ENCODE data around the gene RASEF. TPM values are rescaled to one million over a fixed set of nuclear protein-coding genes. Genes with fewer than 3 reads are reported as not detected.

Gene RASEF
- total and polyA plus RNA-seq, 10 of the 15 experiments (the other 5 are each of a cell fraction or from before 2014, with no cell fraction given) = under 0.01 to 0.04 (median 0.01) TPM; not detected in 7

- CTCF ChIA-PET = interaction anchor here (0.5 kb wide), 1 partner anchor 59 kb away, joined by 5 read pairs; no protein-coding TSS in a partner anchor
- 2% methylated on average over 5 of the region's 5 CpGs for WGBS (ENCODE audit: insufficient coverage, insufficient replicate concordance, low lambda C conversion rate, missing lambda C conversion rate)
- Histone ChIP-seq H3K4me1 (ENCODE audit: control insufficient read depth, insufficient read depth, low read length) (no peaks in the 10 kb centered on the region), H3K27me3 (replicated peaks in 1 of 2; ENCODE audit: control insufficient read depth in 2 of 2, insufficient read depth in 2 of 2, low read length in 1 of 2) (no peaks in the 10 kb centered on the region), H3K27ac (ENCODE audit: control insufficient read depth, insufficient read depth) (no peak overlapping the region), H3K9me3 (replicated peaks; ENCODE audit: control insufficient read depth, insufficient read depth, low read length) (no peaks in the 10 kb centered on the region), H4K20me1 (ENCODE audit: control insufficient read depth, insufficient read depth) (no peaks in the 10 kb centered on the region), H3K4me2 (ENCODE audit: control insufficient read depth, insufficient read depth) (no peak overlapping the region), H3K9ac (ENCODE audit: control insufficient read depth, insufficient read depth, low read length) (no peak overlapping the region), H3K79me2 (ENCODE audit: control insufficient read depth, insufficient read depth, low read length) (no peaks in the 10 kb centered on the region), H3K4me3 (no peak overlapping the region), H3K36me3 (ENCODE audit: control insufficient read depth in 2 of 2, insufficient read depth in 2 of 2, low read length in 1 of 2) (no peaks in the 10 kb centered on the region), H2AFZ (ENCODE audit: control insufficient read depth, low read depth, low read length) (no peak overlapping the region)
- TF ChIP-seq REST (IDR thresholded peaks at IDR 0.05; ENCODE audit: low read depth, low read length) = no peak
- no peak for TF ChIP-seq YY1 (IDR thresholded peaks at IDR 0.05; ENCODE audit: low read depth, low read length)
- no peak for TF ChIP-seq ZNF207 (IDR thresholded peaks at IDR 0.05; ENCODE audit: borderline replicate concordance)
- TF ChIP-seq ATF2 (IDR thresholded peaks at IDR 0.05; ENCODE audit: low read length) = no peak
- RAD21 ChIA-PET (ENCODE audit: unreplicated experiment) = no interaction called here
- no TSS peak for BruUV-seq (replicated peaks)
- in situ Hi-C loops (cut with MboI) (no loop called here), intact Hi-C loops (cut with micrococcal nuclease; ENCODE audit: unreplicated experiment) (no loop called here)
- FAIRE-seq (no peak), ATAC-seq (no peak), DNase-seq (ENCODE audit: low read depth, low spot score) (no peak)
- SMC1A ChIA-PET (ENCODE audit: uncharacterized antibody, unreplicated experiment) = no interaction called here
- POLR2A ChIA-PET = interaction anchor here (0.7 kb wide), 1 partner anchor 684 kb away, joined by 3 read pairs; no protein-coding TSS in a partner anchor
These were observed 75.4 kb downstream of the RASEF start for GRCh38 chr9:82987370-82988189.
